Heart left ventricle (tissue), 13 donors: ENCODE measurements around the gene PRKX.

ENCODE experiments used
- POLR2A ChIP-seq, 2 donors: fragments of 450-650 bp; IDR thresholded peaks; one replicate each; pipeline ENCODE4 v1.6.1; 2017; ENCODE audit warnings: antibody characterized with exemption in 2 of 2, mild to moderate bottlenecking in 2 of 2, moderate library complexity in 2 of 2
- TF ChIP-seq, protein P1 (sequence below), 12 donors: fragments of 200-600 bp; sonication (generic) in 4 of 12; IDR thresholded peaks; one replicate each; pipeline versions ENCODE4 v1.5.0 to v1.8.0; 2018 to 2022; ENCODE audit warnings: antibody characterized with exemption in 12 of 12, mild to moderate bottlenecking in 5 of 12
- donor health status: ischemic (EF 13 %, LVEDD 7.1; RV severe dilation, severe dysfunction).
- donor health status: DM: no; HTN: yes; CAD: no.
- donor health status: DM: no; HTN: no; CAD: no.
- donor health status: ischemic (EF 25% LVEDD 6.9; RV normal size, moderate dysfunction).
- donor health status: ischemic (EF 25% LVEDD 5.7; RV mildly dilated, moderate dysfunction).
- donor health status: ischemic (EF 35%, LVEDD 5.7; RV mildly dilated, moderate dysfunction).
- donor health status: nonischemic (EF 11% LVEDD 7.7; RV severe dilation, severe dysfunction).
- donor health status: DM: yes; HTN: yes; CAD: no.
- donor health status: PGD.
- donor health status: ischemic (EF 29% LVEDD 5.4; RV normal size, mild dysfunction).
- donor health status: nonischemic (EF 23%, LVEDD 6.1; RV moderate dilation, normal function).

DNA sequence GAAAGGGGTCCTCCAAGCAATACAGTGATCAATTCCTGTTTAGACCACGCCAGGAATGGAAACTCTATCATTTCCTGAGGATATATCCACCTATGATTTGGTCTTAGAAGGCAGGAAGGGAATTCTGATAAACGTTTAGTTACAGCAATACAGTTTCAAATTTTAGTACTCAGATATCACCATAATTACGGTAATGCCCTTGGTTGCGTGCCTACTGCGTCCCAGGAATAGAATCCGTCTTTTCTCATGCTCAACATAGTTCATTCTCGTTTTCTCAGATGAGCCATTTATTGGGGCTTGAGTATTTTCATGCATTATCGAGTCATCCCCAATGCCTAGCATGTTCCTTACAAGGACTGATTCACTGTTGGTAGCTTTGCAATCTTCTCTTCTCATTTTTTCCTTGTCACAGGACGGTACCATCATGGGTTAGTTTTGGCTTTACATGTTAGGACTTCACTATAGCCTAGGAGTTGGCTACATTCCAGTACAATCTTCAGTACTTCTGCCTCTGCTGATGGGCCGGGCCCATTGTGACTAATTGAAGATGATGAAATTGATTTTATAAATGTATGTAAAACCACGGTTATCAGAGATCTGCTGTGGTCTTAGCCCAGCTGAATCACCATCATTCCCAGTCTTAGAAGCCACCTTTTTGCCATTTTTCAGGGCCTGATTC, 4.4 kb upstream of the PRKX start:
- TF ChIP-seq, protein P1, sequence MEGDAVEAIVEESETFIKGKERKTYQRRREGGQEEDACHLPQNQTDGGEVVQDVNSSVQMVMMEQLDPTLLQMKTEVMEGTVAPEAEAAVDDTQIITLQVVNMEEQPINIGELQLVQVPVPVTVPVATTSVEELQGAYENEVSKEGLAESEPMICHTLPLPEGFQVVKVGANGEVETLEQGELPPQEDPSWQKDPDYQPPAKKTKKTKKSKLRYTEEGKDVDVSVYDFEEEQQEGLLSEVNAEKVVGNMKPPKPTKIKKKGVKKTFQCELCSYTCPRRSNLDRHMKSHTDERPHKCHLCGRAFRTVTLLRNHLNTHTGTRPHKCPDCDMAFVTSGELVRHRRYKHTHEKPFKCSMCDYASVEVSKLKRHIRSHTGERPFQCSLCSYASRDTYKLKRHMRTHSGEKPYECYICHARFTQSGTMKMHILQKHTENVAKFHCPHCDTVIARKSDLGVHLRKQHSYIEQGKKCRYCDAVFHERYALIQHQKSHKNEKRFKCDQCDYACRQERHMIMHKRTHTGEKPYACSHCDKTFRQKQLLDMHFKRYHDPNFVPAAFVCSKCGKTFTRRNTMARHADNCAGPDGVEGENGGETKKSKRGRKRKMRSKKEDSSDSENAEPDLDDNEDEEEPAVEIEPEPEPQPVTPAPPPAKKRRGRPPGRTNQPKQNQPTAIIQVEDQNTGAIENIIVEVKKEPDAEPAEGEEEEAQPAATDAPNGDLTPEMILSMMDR (IDR thresholded peaks at IDR 0.05), result no peak
- no peak for TF ChIP-seq POLR2A (IDR thresholded peaks at IDR 0.05)
